ENCODE results near the gene KDM4C.

GRCh38 chr9:7088611-7089010 is 330.8 kb downstream of the KDM4C start:
- TF ChIP-seq, protein P1, sequence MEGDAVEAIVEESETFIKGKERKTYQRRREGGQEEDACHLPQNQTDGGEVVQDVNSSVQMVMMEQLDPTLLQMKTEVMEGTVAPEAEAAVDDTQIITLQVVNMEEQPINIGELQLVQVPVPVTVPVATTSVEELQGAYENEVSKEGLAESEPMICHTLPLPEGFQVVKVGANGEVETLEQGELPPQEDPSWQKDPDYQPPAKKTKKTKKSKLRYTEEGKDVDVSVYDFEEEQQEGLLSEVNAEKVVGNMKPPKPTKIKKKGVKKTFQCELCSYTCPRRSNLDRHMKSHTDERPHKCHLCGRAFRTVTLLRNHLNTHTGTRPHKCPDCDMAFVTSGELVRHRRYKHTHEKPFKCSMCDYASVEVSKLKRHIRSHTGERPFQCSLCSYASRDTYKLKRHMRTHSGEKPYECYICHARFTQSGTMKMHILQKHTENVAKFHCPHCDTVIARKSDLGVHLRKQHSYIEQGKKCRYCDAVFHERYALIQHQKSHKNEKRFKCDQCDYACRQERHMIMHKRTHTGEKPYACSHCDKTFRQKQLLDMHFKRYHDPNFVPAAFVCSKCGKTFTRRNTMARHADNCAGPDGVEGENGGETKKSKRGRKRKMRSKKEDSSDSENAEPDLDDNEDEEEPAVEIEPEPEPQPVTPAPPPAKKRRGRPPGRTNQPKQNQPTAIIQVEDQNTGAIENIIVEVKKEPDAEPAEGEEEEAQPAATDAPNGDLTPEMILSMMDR (IDR thresholded peaks at IDR 0.05): no peak
- TF ChIP-seq POLR2A (IDR thresholded peaks at IDR 0.05): no peak
- TF ChIP-seq POLR2AphosphoS5 (IDR thresholded peaks at IDR 0.05): no peak

Measured in sigmoid colon (tissue), 4 donors.